GM12878 (cell line): ENCODE data around the gene CERCAM. TPM values are rescaled to one million over a fixed set of nuclear protein-coding genes. Genes with fewer than 3 reads are reported as not detected.
"Not testable (repeated sequence)": the region's sequence is repeated elsewhere in the genome, so short reads cannot be mapped to it uniquely, and the experiment has no call there.

Experiments
- ATAC-seq: fragments of 200-7000 bp; cut with Tn5 transposase; 3 replicates; pipeline ENCODE4 v1.9.1; 2020; ENCODE audit warnings: mild to moderate bottlenecking, moderate library complexity
- BruUV-seq: library from RNA; stranded (reverse); fragments of 400-500 nt; replicated peaks from 2 replicates; lab custom pipeline; 2021; lab: Mats Ljungman, UMichigan
- CTCF ChIA-PET: fragments of 300-600 bp; sonication (Branson Sonifier 250); formaldehyde crosslinking; extraction: SDS; loops from one replicate; lab custom pipeline; 2021; ENCODE audit warnings: inconsistent platforms; lab: Yijun Ruan, JAX
- POLR2A ChIA-PET: fragments of 350-600 bp; formaldehyde crosslinking; extraction: SDS; loops from one replicate; lab custom pipeline; 2021; ENCODE audit warnings: inconsistent platforms; lab: Charles Lee
- RAD21 ChIA-PET: fragments of 300-600 bp; sonication (Branson Sonifier 250); formaldehyde crosslinking; loops from one replicate; lab custom pipeline; 2023; ENCODE audit warnings: antibody characterized with exemption; ENCODE audit not compliant: unreplicated experiment; lab: Charles Lee
- SMC1A ChIA-PET: fragments of 300-600 bp; sonication (Branson Sonifier 250); formaldehyde crosslinking; loops from one replicate; lab custom pipeline; 2023; ENCODE audit not compliant: unreplicated experiment, uncharacterized antibody; lab: Charles Lee
- DNase-seq: peaks from one replicate; pipeline ENCODE4 v3.0.0-alpha.2; 2011; ENCODE audit warnings: low read depth, low spot score
- FAIRE-seq: peaks from 3 replicates; lab custom pipeline; 2011; peaks lifted over from hg19 to GRCh38; lab: Jason Lieb, UNC
- H2AFZ ChIP-seq: 2 replicates; pipeline ENCODE4 v1.6.0; 2011; ENCODE audit warnings: low read depth, low read length, control low read depth; ENCODE audit not compliant: control insufficient read depth
- H3K27ac ChIP-seq: 2 replicates; pipeline ENCODE4 v1.5.1; 2011; ENCODE audit warnings: control low read depth; ENCODE audit not compliant: control insufficient read depth, insufficient read depth
- H3K27me3 ChIP-seq, 2 experiments: replicated peaks in 1 of 2; 2 replicates each; pipeline versions ENCODE4 v1.6.0 to v1.6.1; 2011; ENCODE audit warnings: low read length in 1 of 2; ENCODE audit not compliant: control insufficient read depth in 2 of 2, insufficient read depth in 2 of 2
- H3K36me3 ChIP-seq, 2 experiments: 2 replicates each; pipeline ENCODE4 v1.5.1; 2011; ENCODE audit warnings: low read length in 1 of 2; ENCODE audit not compliant: control insufficient read depth in 2 of 2, insufficient read depth in 2 of 2
- H3K4me1 ChIP-seq: 2 replicates; pipeline ENCODE4 v1.6.1; 2011; ENCODE audit warnings: mild to moderate bottlenecking, low read length, moderate library complexity, mixed read lengths; ENCODE audit not compliant: control insufficient read depth, insufficient read depth
- H3K4me2 ChIP-seq: 2 replicates; pipeline ENCODE4 v1.6.0; 2011; ENCODE audit warnings: control low read depth; ENCODE audit not compliant: control insufficient read depth, insufficient read depth
- H3K4me3 ChIP-seq: fragments of 200-600 bp; sonication (generic); 2 replicates; pipeline ENCODE4 v1.5.1; 2016
- H3K79me2 ChIP-seq: 2 replicates; pipeline ENCODE4 v1.6.0; 2011; ENCODE audit warnings: low read length; ENCODE audit not compliant: control insufficient read depth, insufficient read depth
- H3K9ac ChIP-seq: 2 replicates; pipeline ENCODE4 v1.8.0; 2011; ENCODE audit warnings: low read length, control low read depth, mixed read lengths; ENCODE audit not compliant: control insufficient read depth, insufficient read depth
- H3K9me3 ChIP-seq: replicated peaks from 3 replicates; pipeline ENCODE4 v1.5.1; 2011; ENCODE audit warnings: mild to moderate bottlenecking, low read length; ENCODE audit not compliant: control insufficient read depth, insufficient read depth
- H4K20me1 ChIP-seq: 2 replicates; pipeline ENCODE4 v1.6.0; 2011; ENCODE audit not compliant: control insufficient read depth, insufficient read depth
- MXI1 ChIP-seq: fragments of 150-350 bp; IDR thresholded peaks from 2 replicates; pipeline ENCODE4 v1.6.1; 2011; ENCODE audit warnings: low read depth, mild to moderate bottlenecking, inconsistent platforms, low read length, improper control_type of control experiment
- RAD21 ChIP-seq: IDR thresholded peaks from 2 replicates; pipeline ENCODE4 v1.6.1; 2011; ENCODE audit warnings: mild to moderate bottlenecking, low read depth, low read length, moderate library complexity; ENCODE audit not compliant: insufficient read depth
- YY1 ChIP-seq: IDR thresholded peaks from 2 replicates; pipeline ENCODE4 v1.6.1; 2011; ENCODE audit warnings: low read depth, mild to moderate bottlenecking, low read length
- WGBS: methylation state at CpG from one replicate; pipeline ENCODE4 v1.1.6; 2016; ENCODE audit warnings: low lambda C conversion rate; ENCODE audit not compliant: insufficient replicate concordance, insufficient coverage; ENCODE audit errors: missing lambda C conversion rate; 5-methylcytosine and 5-hydroxymethylcytosine counted together
- in situ Hi-C: fragments of 300-500 bp; cut with MboI; formaldehyde crosslinking; loops from 9 replicates; pipeline ENCODE4 v1.14.3; 2018; ENCODE audit warnings: mixed read lengths
- intact Hi-C: fragments of 100-400 bp; cut with micrococcal nuclease; formaldehyde crosslinking; loops from one replicate; pipeline ENCODE4 v1.14.2; 2022; ENCODE audit not compliant: unreplicated experiment
- polyA plus RNA-seq, 11 experiments: library from polyadenylated mRNA; depleted of rRNA in 4 of 11; unstranded in 6 of 11; stranded (reverse) in 5 of 11; fragments of >200 nt; fragmentation: Nextera tagmentation in 4 of 11; fragmentation: Illumina TruSeq in 1 of 11; extraction: Ambion mirVana in 4 of 11; extraction: Trizol in 1 of 11; gene quantifications; 1 replicate in 1 of 11; 2 replicates in 10 of 11; pipeline versions ENCODE4 v1.2.1 to v1.2.3, GENCODE V29; 2011 to 2016; ENCODE audit warnings: inconsistent platforms in 2 of 11, missing spikeins in 2 of 11, low read depth in 1 of 11
- total RNA-seq, 4 experiments: library from RNA; depleted of rRNA in 3 of 4; stranded (reverse); fragments of >200 nt in 3 of 4; fragmentation: Illumina TruSeq in 1 of 4; extraction: Trizol in 1 of 4; gene quantifications; 2 replicates each; pipeline versions ENCODE4 v1.2.1 to v1.2.3, GENCODE V29; 2013 to 2021
- TF ChIP-seq, protein P1 (sequence below), 3 experiments: IDR thresholded peaks in 2 of 3; conservative IDR thresholded peaks in 1 of 3; 2 replicates each; pipeline ENCODE4 v1.5.1; 2011; ENCODE audit warnings: low read depth in 3 of 3, low read length in 3 of 3, mild to moderate bottlenecking in 3 of 3, control low read depth in 2 of 3, moderate library complexity in 2 of 3, inconsistent platforms in 1 of 3, mixed read lengths in 1 of 3; ENCODE audit not compliant: control insufficient read depth in 2 of 3, insufficient read depth in 1 of 3; ENCODE audit errors: extremely low read depth in 1 of 3

CERCAM gene
- total and polyA plus RNA-seq, 10 of the 15 experiments (the other 5 are each of a cell fraction or from before 2014, with no cell fraction given), result 0.05 to 6.7 (median 0.71) TPM

GRCh38 chr9:128412120-128412790 is 8.4 kb upstream of the CERCAM start:
- Histone ChIP-seq H3K4me1 (no peaks in the 10 kb centered on the region), H4K20me1 (no peaks in the 10 kb centered on the region), H3K27me3 (peaks cover 1 to 5% of the 10 kb centered on the region in 2 experiments; a peak in 3 of 4 replicates), H3K4me3 (no peak overlapping the region), H3K79me2 (no peaks in the 10 kb centered on the region), H2AFZ (no peak overlapping the region), H3K9ac (no peak overlapping the region), H3K4me2 (no peak overlapping the region), H3K9me3 (no peaks in the 10 kb centered on the region), H3K36me3 (no peaks in the 10 kb centered on the region), H3K27ac (no peak overlapping the region)
- intact Hi-C loops, result loop anchor here (5.0 kb wide), 1 partner anchor 50 kb away; no protein-coding TSS in a partner anchor
- no peak for DNase-seq
- CTCF ChIA-PET, result interaction anchor here (1.0 to 3.2 kb wide), 5 partner anchors 8 to 117 kb away, joined by 3 to 21 read pairs (median 4); partner anchors contain the start of gene URM1
- WGBS, result 8% methylated on average over 13 of the region's 13 CpGs
- TF ChIP-seq RAD21, result peak; percentile 64
- peak; percentile 69 for TF ChIP-seq YY1
- TF ChIP-seq, protein P1, sequence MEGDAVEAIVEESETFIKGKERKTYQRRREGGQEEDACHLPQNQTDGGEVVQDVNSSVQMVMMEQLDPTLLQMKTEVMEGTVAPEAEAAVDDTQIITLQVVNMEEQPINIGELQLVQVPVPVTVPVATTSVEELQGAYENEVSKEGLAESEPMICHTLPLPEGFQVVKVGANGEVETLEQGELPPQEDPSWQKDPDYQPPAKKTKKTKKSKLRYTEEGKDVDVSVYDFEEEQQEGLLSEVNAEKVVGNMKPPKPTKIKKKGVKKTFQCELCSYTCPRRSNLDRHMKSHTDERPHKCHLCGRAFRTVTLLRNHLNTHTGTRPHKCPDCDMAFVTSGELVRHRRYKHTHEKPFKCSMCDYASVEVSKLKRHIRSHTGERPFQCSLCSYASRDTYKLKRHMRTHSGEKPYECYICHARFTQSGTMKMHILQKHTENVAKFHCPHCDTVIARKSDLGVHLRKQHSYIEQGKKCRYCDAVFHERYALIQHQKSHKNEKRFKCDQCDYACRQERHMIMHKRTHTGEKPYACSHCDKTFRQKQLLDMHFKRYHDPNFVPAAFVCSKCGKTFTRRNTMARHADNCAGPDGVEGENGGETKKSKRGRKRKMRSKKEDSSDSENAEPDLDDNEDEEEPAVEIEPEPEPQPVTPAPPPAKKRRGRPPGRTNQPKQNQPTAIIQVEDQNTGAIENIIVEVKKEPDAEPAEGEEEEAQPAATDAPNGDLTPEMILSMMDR (IDR thresholded peaks at IDR 0.05 in 2 of 3, conservative IDR thresholded peaks at IDR 0.05 in 1 of 3; ENCODE audit: control insufficient read depth in 2 of 3, extremely low read depth in 1 of 3, insufficient read depth in 1 of 3, low read depth in 3 of 3, low read length in 3 of 3), result peak; percentile 39 to 56 (median 43)
- no peak for TF ChIP-seq MXI1
- ATAC-seq, result peak; percentile 57
- no peak for FAIRE-seq
- SMC1A ChIA-PET, result interaction anchor here (0.9 to 2.0 kb wide), 3 partner anchors 49 to 119 kb away, joined by 3 to 4 read pairs (median 4); no protein-coding TSS in a partner anchor
- RAD21 ChIA-PET, result interaction anchor here (1.0 kb wide), 1 partner anchor 50 kb away, joined by 3 read pairs; no protein-coding TSS in a partner anchor
- POLR2A ChIA-PET, result interaction anchor here (1.2 kb wide), 1 partner anchor 50 kb away, joined by 3 read pairs; no protein-coding TSS in a partner anchor
- in situ Hi-C loops, result no loop called here
- no TSS peak for BruUV-seq

- intact Hi-C loops, result loop anchor here (5.0 kb wide), 1 partner anchor 51 kb away; no protein-coding TSS in a partner anchor
- BruUV-seq, SMC1A ChIA-PET, ATAC-seq, FAIRE-seq, H3K4me3 ChIP-seq, H3K36me3 ChIP-seq, H3K9me3 ChIP-seq, H3K27me3 ChIP-seq, in situ Hi-C loops, H3K27ac ChIP-seq, H3K79me2 ChIP-seq, H4K20me1 ChIP-seq, H2AFZ ChIP-seq, H3K4me2 ChIP-seq, H3K9ac ChIP-seq, H3K4me1 ChIP-seq, DNase-seq, RAD21 ChIA-PET, POLR2A ChIA-PET: not testable (repeated sequence)
- WGBS, result 69% methylated on average over 13 of the region's 13 CpGs
- CTCF ChIA-PET, result interaction anchor here (1.9 kb wide), 1 partner anchor 50 kb away, joined by 7 read pairs; no protein-coding TSS in a partner anchor
Observed at GRCh38 chr9:128413728-128414127, 6.9 kb upstream of the CERCAM start.
